T-helper 2 cell (primary cell): Measurements from ENCODE around the gene LAMB1.
"Not testable (repeated sequence)": the region's sequence is repeated elsewhere in the genome, so short reads cannot be mapped to it uniquely, and the experiment has no call there.

Experiments used
- DNase-seq, 5 experiments: peaks; one replicate each; pipeline versions ENCODE4 v3.0.0 to v3.0.0-alpha.2; 2012 to 2022

The LAMB1 gene

DNA sequence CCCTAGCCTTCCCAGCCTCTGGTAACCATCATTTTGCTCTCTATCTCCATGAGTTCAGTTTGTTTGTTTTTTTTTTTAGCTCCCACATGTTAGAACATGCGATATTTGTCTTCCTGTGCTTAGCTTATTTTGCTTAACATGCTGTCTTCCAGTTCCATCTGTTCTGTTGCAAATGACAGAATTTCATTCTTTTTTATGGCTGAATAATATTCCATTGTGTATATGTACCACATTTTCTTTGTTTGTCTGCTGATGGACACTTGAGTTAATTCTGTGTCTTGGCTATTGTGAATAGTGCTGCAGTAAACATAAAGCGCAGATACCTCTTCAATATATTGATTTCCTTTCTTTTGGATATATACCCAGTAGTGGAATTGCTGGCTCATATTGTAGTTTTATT, 91.0 kb downstream of the LAMB1 start:
- DNase-seq = no peak

GRCh38 chr7:107909445-107909844, 93.5 kb downstream of the LAMB1 start:
- DNase-seq = no peak

- DNase-seq = no peak
Observed at GRCh38 chr7:107907790-107908189, 95.2 kb downstream of the LAMB1 start.

GRCh38 chr7:107902381-107902780, 100.6 kb downstream of the LAMB1 start:
- no peak for DNase-seq

DNA sequence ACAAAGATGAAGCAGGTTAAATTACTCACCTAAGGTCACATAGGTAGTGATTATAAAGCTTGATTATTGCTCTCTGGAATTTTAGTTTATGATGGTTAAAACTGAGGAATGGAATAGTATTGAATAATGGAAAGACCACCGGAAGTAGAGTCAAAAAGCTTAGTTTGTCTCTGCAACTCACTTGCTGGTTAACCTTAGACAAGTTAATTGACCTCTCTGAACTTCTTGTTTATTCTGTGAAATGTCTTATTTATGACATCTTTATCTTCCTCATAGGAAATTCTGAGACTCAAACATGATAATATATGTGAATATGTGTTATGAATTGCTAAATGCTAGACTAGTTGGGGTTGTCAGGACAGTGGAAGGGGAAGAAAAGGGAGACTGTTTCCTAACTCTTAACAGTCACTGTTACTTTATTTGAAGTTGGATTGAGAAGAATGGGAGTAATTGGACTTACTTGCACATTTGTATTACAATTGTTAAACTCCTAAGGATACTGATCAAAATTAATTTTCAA, 102.4 kb downstream of the LAMB1 start:
- DNase-seq = no peak

GRCh38 chr7:107898997-107899594, 103.9 kb downstream of the LAMB1 start:
- DNase-seq = no peak

- not testable (repeated sequence) for DNase-seq
Observed at GRCh38 chr7:107892367-107892741, 110.6 kb downstream of the LAMB1 start.

DNA sequence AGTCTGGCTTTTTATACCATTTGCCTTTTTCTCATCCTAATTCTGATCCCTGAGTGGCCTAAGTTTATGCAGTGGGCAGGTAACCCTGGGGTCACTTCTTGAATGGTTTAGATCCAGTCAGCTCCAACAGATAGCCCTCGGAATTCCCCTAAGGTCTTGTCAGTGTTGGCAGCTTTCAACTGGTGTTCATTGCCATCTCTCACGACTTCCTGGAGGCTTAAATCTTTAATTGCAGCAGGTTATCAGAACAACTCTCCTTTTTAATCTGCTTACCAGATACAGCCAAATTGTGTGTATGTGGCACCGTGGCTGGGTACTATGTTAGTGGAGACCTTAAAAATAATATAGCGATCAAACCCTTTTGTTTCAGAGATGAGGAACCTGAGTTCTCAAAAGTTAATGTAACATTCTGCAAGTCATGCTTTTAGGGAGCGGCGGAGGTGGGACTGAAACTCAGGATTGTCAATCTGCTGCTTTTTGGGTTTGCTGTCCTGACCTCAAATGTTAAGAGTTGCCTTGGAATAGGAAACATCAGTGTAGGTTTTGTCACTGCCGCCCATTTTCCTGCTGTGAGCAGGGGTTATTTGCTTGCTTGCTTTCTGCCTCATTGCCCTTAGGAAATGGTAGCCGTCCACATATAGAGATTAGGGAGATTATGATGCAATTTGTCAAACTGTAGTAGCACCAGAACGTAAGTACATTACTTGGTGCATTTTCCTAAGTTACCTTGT, 111.2 kb downstream of the LAMB1 start:
- peak in 2 of 5 experiments; percentile 33 to 56 for DNase-seq

DNA sequence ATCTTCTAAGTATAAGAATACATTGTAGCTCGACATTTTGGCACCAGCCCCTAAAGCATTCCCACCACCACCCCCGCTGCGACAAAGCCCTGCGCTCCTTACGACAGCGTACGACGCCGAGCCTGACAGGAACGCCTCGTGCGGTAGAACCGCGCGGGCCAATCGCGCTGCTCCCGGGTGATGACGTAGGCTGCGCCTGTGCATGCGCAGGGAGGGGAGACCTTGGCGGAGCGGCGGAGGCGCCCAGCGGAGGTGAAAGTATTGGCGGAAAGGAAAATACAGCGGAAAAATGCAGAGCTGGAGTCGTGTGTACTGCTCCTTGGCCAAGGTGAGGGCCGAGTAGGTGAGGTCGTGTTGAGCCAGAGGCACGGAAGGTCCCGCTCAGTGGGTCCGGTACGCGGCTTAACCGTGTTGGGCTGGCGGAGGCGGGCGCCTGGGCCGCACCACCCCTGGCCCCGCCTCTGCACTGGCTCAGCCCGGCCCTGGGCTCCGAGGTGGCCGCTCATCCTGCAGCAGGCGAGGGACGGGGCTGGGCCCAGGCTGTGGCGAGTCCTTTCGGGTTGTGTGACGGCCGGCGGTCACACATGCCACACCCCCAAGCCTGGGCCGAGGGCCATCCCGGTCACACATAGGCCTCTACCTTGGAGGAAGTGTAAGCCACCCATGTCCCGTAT, 111.9 kb downstream of the LAMB1 start, which contains the start of gene DLD:
TSS of gene DLD (plus strand) at position 222 of the 674 bp plus-strand sequence. CDS start at position 290, 68 bp downstream.
- DNase-seq = peak; percentile 87 to 97 (median 90)

DNA sequence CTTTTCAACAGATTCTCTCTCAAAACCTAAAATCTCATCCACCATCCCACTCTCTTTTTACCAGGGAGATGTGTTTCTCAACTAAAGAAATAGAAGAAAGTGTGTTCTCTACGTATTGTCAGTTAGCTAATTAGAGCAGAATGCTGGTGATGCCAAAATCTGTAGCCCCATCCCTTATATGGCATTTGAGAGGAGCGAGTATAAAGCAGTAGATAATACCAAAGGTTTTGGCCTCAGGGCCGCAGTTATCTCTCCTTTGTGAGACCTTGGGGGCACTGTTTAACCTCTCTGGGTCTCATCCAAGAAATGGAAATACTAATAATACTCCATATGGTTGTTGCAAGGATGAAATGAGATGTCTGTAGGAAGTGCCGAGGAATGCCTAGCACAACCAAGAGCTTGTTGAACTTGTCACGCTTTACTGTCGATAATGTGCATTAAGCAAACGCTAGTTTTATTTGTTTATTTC, 112.4 kb downstream of the LAMB1 start:
- DNase-seq = peak in 1 of 5 experiments; percentile 30

DNA sequence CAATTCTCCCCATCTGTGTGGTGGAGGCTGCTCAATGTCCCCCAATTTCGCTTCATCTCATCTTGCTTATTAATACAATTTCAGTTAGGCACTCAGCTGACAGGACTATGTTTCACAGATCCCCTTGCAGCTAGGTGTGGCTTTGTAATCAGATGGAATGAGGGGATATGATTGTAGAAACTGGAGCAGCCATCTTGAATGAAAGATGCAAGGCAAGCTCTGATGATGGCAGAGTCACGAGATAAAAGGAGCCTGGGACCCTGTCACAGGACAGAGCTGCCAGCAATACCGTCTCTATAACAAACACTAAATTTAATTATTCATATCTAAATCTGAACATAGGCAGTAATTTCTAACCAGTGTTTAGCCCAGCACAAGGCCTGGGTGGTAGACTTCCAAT, 113.0 kb downstream of the LAMB1 start:
- no peak for DNase-seq

DNA sequence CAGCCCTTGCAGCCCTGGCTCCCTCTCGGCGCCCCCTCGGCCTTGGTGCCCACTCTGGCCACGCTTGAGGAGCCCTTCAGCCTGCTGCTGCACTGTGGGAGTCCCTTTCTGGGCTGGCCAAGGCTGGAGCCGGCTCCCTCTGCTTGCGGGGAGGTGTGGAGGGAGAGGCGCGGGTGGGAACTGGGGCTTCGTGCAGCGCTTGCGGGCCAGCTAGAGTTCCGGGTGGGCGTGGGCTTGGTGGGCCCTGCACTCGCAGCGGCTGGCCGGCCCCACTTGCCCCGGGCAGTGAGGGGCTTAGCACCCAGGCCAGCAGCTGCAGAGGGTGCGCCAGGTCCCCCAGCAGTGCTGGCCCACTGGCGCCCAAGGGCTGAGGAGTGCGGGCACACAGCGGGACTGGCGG, 115.1 kb downstream of the LAMB1 start:
- DNase-seq = not testable (repeated sequence)

DNA sequence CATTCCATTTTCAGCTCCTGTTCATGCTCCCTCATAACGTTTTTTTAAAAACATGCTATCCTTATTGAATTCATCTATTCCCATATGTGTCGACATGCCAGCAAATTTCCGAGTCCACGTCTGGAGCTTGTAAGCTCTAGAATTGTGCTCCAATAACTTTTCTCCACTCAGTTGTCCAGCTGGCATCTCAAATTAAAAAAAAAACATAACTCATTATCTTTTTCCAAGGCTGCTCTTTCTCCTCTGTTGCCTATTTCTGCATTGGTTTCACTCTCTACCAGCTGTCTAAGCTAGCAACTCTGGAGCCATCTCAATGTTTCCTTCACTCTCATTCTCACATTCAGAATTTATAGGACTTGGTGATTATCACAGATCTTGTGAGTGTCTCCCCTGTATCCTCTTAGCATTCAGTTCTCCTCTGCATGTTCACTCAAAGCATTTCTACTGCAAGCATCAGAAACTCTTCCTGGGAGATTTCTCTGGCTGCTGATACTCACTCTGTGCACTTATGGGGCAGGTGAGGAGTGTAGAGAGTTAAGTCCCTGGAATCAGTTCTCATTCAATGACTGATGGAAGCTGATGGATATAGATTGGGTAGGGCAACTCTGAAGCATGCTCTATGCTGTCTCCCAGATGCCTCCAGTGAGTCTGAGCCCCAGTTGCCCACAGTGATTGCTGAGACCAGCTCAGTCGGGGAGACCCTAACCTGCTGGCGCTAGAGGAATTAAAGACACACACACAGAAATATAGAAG, 118.7 kb downstream of the LAMB1 start:
- DNase-seq = no peak

GRCh38 chr7:107882766-107883165, 120.2 kb downstream of the LAMB1 start:
- no peak for DNase-seq

DNA sequence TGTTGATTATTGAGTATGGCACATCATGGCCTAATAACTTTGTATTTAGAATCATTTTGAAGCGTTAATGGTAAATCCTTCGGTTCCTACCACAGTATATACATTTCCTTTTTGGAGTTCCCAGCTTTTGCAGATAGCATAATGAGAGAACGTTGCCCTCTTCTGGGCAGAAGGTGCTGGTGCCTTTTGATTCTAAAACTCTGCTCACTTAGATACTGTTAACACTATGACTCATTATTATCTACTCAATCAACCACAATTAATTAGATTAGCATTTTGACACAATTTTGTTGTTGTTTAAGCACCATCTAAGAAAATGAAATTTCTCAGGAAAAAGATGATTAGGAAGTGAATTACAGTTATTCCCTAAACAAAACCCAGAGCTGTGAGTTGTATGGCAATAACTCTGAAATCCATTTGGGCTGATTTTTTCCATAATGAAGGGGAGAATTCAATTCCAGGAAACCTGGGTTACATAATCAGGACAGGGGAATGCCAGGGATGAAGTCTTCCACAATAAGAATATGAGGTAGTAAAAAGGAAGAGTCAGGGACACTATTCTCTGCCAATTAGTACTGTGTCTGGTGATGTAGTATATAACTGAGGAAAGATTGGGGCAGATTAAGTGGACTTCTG, 123.4 kb downstream of the LAMB1 start:
- peak in 2 of 5 experiments; percentile 20 to 68 for DNase-seq

- peak in 1 of 5 experiments; percentile 28 for DNase-seq
Observed at GRCh38 chr7:107878636-107879035, 124.3 kb downstream of the LAMB1 start.

DNA sequence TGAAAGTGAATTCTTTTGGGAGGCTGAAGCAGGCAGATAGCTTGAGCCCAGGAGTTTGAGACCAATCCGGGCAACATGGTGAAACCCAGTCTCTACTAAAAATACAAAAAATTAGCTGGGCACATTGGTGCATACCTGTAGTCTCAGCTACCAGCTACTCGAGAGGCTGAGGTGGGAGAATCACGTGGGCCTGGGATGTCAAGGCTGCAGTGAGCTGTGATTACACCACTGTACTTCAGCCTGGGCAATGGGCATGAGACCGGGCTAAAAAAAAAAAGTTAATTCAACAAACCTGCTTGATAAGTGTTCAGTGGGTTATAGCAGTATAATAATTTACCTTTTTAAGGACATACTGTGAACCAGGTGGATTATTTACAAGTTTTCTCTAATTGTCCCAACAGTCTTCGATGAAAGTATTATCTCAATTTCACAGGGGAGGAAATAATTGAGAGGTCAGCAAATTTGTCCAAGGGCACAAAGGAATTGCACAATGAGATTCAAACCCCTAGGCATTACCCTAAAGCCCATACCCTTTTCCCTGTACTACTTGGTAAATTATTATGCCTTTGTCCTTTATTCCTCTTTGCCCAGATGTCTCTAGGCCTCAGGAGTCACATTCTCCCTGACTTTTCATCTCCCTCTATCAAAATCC, 125.1 kb downstream of the LAMB1 start:
- DNase-seq = no peak

DNA sequence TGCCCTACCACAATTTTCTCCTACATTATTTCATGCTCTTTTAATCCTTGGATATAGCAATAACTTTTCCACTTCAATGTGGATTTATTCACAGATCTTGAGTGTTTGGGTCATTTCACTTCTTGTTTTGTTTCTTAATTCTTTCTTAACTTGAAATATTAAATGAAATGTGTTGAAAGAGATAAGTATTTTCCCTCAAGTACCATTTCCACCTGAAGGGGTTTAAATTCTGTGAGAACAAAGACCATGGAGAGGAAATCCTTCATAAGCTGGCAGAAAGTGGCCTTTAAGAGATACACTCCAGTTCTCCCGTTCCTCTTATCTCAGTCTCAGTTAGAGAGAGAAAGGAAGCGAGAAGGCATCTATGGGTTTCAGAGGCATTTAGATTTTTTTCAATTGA, 126.0 kb downstream of the LAMB1 start:
- DNase-seq = no peak

DNA sequence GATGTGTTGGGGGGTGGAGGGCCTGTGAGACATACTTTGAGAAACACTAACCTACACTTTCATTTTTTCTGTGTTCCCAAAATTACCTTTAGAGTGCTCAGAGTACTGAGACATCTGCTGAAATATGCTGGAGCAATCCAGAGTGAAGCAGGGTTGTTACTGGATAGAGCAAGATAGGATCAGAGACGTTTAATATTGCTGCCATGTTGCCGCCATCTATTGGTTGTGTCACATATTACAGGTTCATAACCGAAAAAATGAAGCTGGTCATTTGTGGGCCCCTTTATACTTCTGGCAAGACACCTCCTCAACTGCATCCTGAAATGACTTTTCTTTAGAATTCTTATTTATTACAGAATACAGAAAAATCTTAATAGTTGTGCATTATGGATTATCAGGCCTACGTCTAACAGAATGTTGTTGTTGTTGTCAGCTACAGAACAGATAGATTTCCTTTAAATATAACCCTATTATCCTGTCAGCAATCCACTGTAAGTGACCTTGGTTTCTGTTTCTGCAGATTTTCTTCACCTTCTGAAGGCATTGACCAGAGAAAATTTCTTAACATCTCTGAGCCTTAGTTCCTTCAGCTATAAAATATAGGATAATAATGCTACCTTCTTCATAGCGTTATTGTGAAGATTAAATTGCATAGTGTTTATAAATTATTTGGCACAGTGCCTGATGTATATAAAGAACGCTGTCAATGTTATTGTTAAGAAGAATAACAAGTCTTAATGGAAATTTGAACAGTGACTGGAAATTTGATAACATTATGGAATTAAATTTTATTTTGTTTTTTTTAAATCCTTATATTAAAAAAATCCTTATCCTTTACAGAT, 128.1 kb downstream of the LAMB1 start:
- DNase-seq = peak in 2 of 5 experiments; percentile 35 to 66

DNA sequence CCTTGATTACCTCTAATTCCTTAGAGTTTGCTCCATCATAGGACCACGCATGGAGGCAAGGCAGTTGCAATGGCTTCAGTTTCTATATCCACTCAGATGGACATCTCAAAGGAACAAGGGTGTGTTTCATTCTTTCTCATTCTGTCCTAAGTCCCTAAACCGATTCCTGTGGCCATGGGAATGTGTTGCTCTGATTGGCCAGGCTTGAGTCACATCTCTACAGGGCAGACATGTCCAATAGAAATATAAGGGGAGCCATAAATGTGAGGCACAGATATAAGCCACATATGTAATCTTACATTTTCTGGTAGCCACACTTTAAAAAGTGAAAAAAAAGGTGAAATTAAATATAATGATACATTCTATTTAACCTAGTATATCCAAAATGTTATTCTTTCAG, 128.8 kb downstream of the LAMB1 start:
- no peak for DNase-seq
